Trophoblast cell (in vitro differentiated cells and primary cell): Measurements from ENCODE around the gene CFAP157.
A peak's percentile ranks its signal among the peaks of the same experiment; 100 is the strongest.

Source experiments
- DNase-seq, 2 donors: peaks; one replicate each; pipeline ENCODE4 v3.0.0-alpha.2; 2016
- H2AFZ ChIP-seq: 2 replicates; pipeline ENCODE4 v1.6.1; 2013; ENCODE audit warnings: low read length, moderate library complexity, mild to moderate bottlenecking; ENCODE audit not compliant: insufficient read depth, poor library complexity
- H2AK5ac ChIP-seq: 2 replicates; pipeline ENCODE4 v1.6.1; 2013; ENCODE audit warnings: mild to moderate bottlenecking, low read length
- H2BK120ac ChIP-seq: 2 replicates; pipeline ENCODE4 v1.6.1; 2013; ENCODE audit warnings: low read length, mild to moderate bottlenecking, moderate library complexity; ENCODE audit not compliant: insufficient read depth, poor library complexity
- H2BK12ac ChIP-seq: 2 replicates; pipeline ENCODE4 v1.6.1; 2013; ENCODE audit warnings: mild to moderate bottlenecking, low read length, moderate library complexity
- H2BK5ac ChIP-seq: 2 replicates; pipeline ENCODE4 v1.6.1; 2013; ENCODE audit warnings: low read length, low read depth, moderate library complexity, mild to moderate bottlenecking; ENCODE audit not compliant: poor library complexity
- H3K14ac ChIP-seq: 2 replicates; pipeline ENCODE4 v1.6.1; 2013; ENCODE audit warnings: mild to moderate bottlenecking, low read length
- H3K18ac ChIP-seq: 2 replicates; pipeline ENCODE4 v1.6.1; 2013; ENCODE audit warnings: mild to moderate bottlenecking, low read length
- H3K23ac ChIP-seq: 2 replicates; pipeline ENCODE4 v1.6.1; 2013; ENCODE audit warnings: low read length
- H3K27ac ChIP-seq: 2 replicates; pipeline ENCODE4 v1.5.1; 2013; ENCODE audit warnings: low read depth, mild to moderate bottlenecking, inconsistent platforms, low read length, moderate library complexity
- H3K27me3 ChIP-seq: 2 replicates; pipeline ENCODE4 v1.6.1; 2013; ENCODE audit warnings: inconsistent platforms, mild to moderate bottlenecking, low read length, moderate library complexity; ENCODE audit not compliant: insufficient read depth
- H3K36me3 ChIP-seq, 2 experiments: 1 replicate in 1 of 2; 2 replicates in 1 of 2; pipeline ENCODE4 v1.6.1; 2013; ENCODE audit warnings: low read length in 2 of 2, mild to moderate bottlenecking in 2 of 2, moderate library complexity in 1 of 2; ENCODE audit not compliant: insufficient read depth in 2 of 2, control insufficient read depth in 1 of 2
- H3K4ac ChIP-seq: 2 replicates; pipeline ENCODE4 v1.6.1; 2013; ENCODE audit warnings: low read depth, mild to moderate bottlenecking, low read length, moderate library complexity
- H3K4me1 ChIP-seq, 2 experiments: 1 replicate in 1 of 2; 2 replicates in 1 of 2; pipeline ENCODE4 v1.6.1; 2013; ENCODE audit warnings: low read length in 2 of 2, mild to moderate bottlenecking in 2 of 2, moderate library complexity in 1 of 2; ENCODE audit not compliant: insufficient read depth in 2 of 2, control insufficient read depth in 1 of 2
- H3K4me2 ChIP-seq: 2 replicates; pipeline ENCODE4 v1.6.1; 2013; ENCODE audit warnings: inconsistent platforms, mild to moderate bottlenecking, low read length, moderate library complexity
- H3K4me3 ChIP-seq: 2 replicates; pipeline ENCODE4 v1.5.1; 2013; ENCODE audit warnings: mild to moderate bottlenecking, low read depth, low read length, inconsistent platforms
- H3K79me1 ChIP-seq: one replicate; pipeline ENCODE4 v1.6.1; 2013; ENCODE audit warnings: low read length
- H3K79me2 ChIP-seq: 2 replicates; pipeline ENCODE4 v1.6.1; 2013; ENCODE audit warnings: low read length, mild to moderate bottlenecking; ENCODE audit not compliant: control insufficient read depth, insufficient read depth, poor library complexity
- H3K9ac ChIP-seq: 2 replicates; pipeline ENCODE4 v1.6.1; 2013; ENCODE audit warnings: mild to moderate bottlenecking, low read length
- H3K9me3 ChIP-seq: 2 replicates; pipeline ENCODE4 v1.6.1; 2013; ENCODE audit warnings: low read depth, mild to moderate bottlenecking, control low read depth, inconsistent platforms, low read length; ENCODE audit not compliant: insufficient read depth
- H4K12ac ChIP-seq: 2 replicates; pipeline ENCODE4 v1.6.1; 2013; ENCODE audit warnings: low read depth, mild to moderate bottlenecking, low read length, moderate library complexity
- H4K8ac ChIP-seq: 2 replicates; pipeline ENCODE4 v1.6.1; 2013; ENCODE audit warnings: low read depth, mild to moderate bottlenecking, low read length, moderate library complexity
- H4K91ac ChIP-seq: one replicate; pipeline ENCODE4 v1.6.1; 2013; ENCODE audit warnings: low read depth, mild to moderate bottlenecking, low read length, moderate library complexity
- WGBS: extraction: QIAGEN DNeasy Blood & Tissue Kit; methylation state at CpG from one replicate; pipeline ENCODE4 v1.1.7; 2013; ENCODE audit warnings: missing lambda C conversion rate; ENCODE audit not compliant: insufficient read length, insufficient coverage; ENCODE audit errors: extremely low coverage; 5-methylcytosine and 5-hydroxymethylcytosine counted together

Gene CFAP157

DNA sequence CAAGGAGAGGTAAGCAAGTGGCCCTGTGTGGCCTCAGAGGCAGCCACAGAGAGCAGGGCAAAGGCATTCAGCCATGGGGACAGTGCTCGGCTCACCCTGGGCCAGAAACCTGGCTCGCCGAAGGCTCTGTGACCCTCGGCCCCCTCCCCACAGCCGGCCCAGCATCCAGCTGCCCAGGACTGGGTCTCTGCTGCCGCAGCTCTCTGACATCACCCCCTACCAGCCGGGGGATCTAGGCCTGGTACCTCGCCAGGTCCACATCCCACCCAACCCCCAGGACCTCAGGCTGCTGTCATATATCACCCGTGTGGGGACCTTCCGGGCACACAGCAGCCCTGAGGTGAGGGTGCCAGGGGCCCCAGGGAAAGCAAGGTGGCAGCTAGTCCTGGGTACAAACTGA, 6.1 kb downstream of the CFAP157 start:
- Histone ChIP-seq H3K18ac (no peak overlapping the region), H2BK120ac (no peak overlapping the region), H3K4me1 (peaks cover 0 to 9% of the 10 kb centered on the region in 2 experiments), H3K9me3 (no peaks in the 10 kb centered on the region), H3K9ac (no peak overlapping the region), H3K79me2 (no peaks in the 10 kb centered on the region), H3K4me3 (no peak overlapping the region), H2AFZ (no peak overlapping the region), H3K4me2 (no peak overlapping the region), H3K27me3 (peaks cover 2% of the 10 kb centered on the region), H3K23ac (no peak overlapping the region), H2BK5ac (no peak overlapping the region), H3K79me1 (no peaks in the 10 kb centered on the region), H4K8ac (no peak overlapping the region), H3K27ac (no peak overlapping the region), H4K91ac (no peak overlapping the region), H4K12ac (no peak overlapping the region), H2BK12ac (no peak overlapping the region), H3K14ac (no peak overlapping the region), H2AK5ac (no peak overlapping the region), H3K4ac (no peak overlapping the region), H3K36me3 (no peaks in the 10 kb centered on the region)
- WGBS: no CpG with 5 or more reads among the region's 10 CpGs
- DNase-seq: no peak

DNA sequence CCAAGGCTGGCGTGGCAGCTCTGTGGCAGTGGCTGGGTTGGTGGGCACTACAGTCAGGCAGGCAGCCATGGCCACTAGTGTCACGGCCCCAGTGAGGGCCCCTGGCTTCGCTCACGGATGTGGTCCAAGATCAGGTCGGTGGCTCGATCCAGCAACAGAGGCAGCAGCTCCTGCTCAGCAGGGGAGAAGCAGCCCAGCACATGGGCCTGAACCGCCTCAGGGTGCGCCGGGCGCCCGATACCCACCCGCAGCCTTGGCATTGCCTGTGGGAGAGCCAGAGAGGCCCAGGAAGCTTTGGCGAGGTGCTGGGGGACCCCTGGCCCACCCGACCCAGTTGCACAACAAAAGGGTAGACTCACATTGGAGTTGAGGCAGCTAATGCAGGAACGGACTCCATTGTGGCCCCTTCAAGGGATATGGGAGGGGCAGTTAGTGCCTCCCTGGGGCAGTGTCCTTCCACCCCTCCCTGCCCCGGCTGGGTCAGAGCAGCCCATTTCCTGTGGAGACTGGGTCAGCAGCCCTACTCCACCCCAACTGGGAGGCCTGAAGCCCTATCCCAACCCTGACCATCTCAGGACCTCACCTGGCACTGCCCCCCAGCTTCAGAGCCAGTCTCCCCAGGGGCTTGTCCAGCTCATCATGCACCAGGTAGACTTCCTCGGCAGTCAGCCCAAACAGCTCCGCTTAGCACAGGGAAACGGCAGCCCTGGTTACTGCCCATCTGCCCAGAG, 7.4 kb downstream of the CFAP157 start:
- no peaks in the 10 kb centered on the region for H3K36me3 ChIP-seq
- no peak overlapping the region for H2BK12ac ChIP-seq
- H3K14ac ChIP-seq: no peak overlapping the region
- H3K27me3 ChIP-seq: peaks cover 2% of the 10 kb centered on the region
- no peaks in the 10 kb centered on the region for H3K79me1 ChIP-seq
- DNase-seq: no peak
- no peak overlapping the region for H3K9ac ChIP-seq
- H4K12ac ChIP-seq: no peak overlapping the region
- no peaks in the 10 kb centered on the region for H3K9me3 ChIP-seq
- H2AFZ ChIP-seq: no peak overlapping the region
- no peak overlapping the region for H3K4ac ChIP-seq
- no peak overlapping the region for H2BK5ac ChIP-seq
- no peak overlapping the region for H2BK120ac ChIP-seq
- H3K4me3 ChIP-seq: peak overlapping the region; percentile 20
- H3K27ac ChIP-seq: no peak overlapping the region
- no peak overlapping the region for H3K23ac ChIP-seq
- no CpG with 5 or more reads among the region's 19 CpGs for WGBS
- no peak overlapping the region for H3K18ac ChIP-seq
- no peaks in the 10 kb centered on the region for H3K79me2 ChIP-seq
- H4K91ac ChIP-seq: no peak overlapping the region
- H3K4me2 ChIP-seq: peak overlapping the region; percentile 76
- no peak overlapping the region for H2AK5ac ChIP-seq
- peaks cover 0 to 9% of the 10 kb centered on the region in 2 experiments for H3K4me1 ChIP-seq
- H4K8ac ChIP-seq: no peak overlapping the region

DNA sequence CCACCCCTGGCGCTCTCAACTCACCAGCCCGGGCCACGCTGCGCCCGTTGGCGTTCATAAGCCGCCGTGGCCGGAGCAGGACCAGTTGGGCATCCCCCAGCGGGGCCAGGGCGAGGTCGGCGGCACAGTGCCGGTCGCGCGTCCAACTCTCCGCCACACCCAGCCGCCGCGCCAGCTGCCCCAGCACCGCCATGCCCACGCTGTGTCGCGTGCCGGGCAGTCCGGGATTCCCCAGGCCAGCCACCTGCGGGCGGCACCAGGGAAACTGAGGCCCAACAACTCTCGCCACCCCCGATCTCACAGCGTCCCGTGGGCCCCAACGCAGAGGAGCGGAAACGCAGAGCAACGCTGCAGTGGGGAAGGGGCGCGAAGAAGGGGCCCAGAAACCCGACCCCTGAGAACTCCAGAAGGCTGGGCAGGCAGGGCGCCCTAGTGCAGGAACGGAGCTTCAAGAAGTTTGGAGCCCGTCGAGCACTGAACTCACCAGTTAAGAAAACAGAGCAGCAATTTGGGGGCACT, 8.2 kb downstream of the CFAP157 start:
- Histone ChIP-seq H3K27ac (no peak overlapping the region), H3K9ac (peak overlapping the region; percentile 54), H2AFZ (peak overlapping the region; percentile 41), H3K18ac (peak overlapping the region; percentile 14), H3K4me3 (peak overlapping the region; percentile 85), H3K4me2 (peak overlapping the region; percentile 76), H3K79me1 (no peaks in the 10 kb centered on the region), H2BK5ac (no peak overlapping the region), H3K36me3 (no peaks in the 10 kb centered on the region), H3K4me1 (peaks cover 0 to 9% of the 10 kb centered on the region in 2 experiments), H2BK12ac (no peak overlapping the region), H3K4ac (no peak overlapping the region), H4K8ac (peak overlapping the region; percentile 54), H3K27me3 (peaks cover 2% of the 10 kb centered on the region), H4K91ac (peak overlapping the region; percentile 8), H2BK120ac (no peak overlapping the region), H3K23ac (no peak overlapping the region), H4K12ac (no peak overlapping the region), H3K14ac (peak overlapping the region; percentile 3), H3K79me2 (no peaks in the 10 kb centered on the region), H3K9me3 (no peaks in the 10 kb centered on the region), H2AK5ac (no peak overlapping the region)
- DNase-seq: peak in 1 of 2 donors; percentile 28
- no CpG with 5 or more reads among the region's 44 CpGs for WGBS

DNA sequence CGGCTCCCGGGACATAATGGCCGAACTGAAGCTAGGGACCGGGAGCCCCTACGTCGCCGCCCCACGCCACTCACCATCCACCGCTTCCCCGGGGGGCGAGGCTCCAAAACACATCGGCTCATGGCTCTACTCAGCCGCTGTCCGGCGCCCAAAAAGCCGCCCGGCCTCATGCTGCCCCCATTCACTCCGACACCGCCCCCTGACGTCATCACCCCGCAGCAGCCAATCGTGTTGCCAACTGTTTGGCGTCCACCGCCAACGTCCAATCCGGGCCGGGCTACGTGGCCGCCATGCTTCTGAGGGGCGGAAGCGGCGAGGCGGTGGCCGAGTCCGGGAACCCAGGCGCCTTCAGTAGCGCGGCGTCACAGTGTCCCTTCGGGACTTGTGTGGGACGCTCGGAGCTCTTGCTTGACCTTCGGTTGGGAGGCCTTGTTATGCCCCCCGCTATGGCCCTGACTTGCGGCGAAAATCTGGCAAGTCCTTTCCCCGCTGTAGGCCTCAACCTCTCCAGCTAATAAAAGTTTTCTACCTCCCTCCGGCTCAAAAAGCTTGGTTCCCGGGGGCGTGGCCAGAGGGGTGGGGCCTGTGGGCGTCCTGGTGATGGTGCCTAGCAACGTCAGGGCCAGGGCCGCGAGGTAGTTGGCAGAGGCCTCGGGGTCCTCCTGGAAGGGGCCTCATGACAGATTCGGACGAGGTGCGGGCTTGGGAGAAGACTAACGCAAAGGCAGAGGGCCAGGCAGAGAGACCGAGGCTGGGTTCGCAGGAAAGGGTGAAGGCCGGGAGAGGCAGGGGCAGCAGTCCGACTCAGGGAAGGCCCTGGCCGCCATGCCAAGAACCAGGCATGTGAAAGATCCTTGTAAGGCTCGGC, 8.9 kb downstream of the CFAP157 start, which contains the start of the genes PTRH1 and TTC16:
TSS of gene PTRH1 (minus strand) at position 194 of the 868 bp plus-strand sequence. CDS start at position 170, 24 bp downstream.
TSS of gene TTC16 (plus strand) at position 610 of the 868 bp plus-strand sequence. CDS start at position 677, 67 bp downstream.
- no peaks in the 10 kb centered on the region for H3K9me3 ChIP-seq
- H3K4ac ChIP-seq: no peak within 1 kb of the TSS
- peak within 1 kb of the TSS; percentile 48 for H4K12ac ChIP-seq
- H3K18ac ChIP-seq: peak within 1 kb of the TSS; percentile 14
- H3K4me1 ChIP-seq: peaks cover 0 to 9% of the 10 kb centered on the region in 2 experiments
- no peaks in the 10 kb centered on the region for H3K36me3 ChIP-seq
- peak within 1 kb of the TSS; percentile 3 for H3K14ac ChIP-seq
- H3K27ac ChIP-seq: no peak within 1 kb of the TSS
- H3K4me2 ChIP-seq: peak within 1 kb of the TSS; percentile 76
- no CpG with 5 or more reads among the region's 65 CpGs for WGBS
- no peak within 1 kb of the TSS for H2BK12ac ChIP-seq
- H3K79me1 ChIP-seq: no peaks in the 10 kb centered on the region
- peak within 1 kb of the TSS; percentile 8 for H4K91ac ChIP-seq
- H3K27me3 ChIP-seq: peaks cover 2% of the 10 kb centered on the region
- peak; percentile 97 to 99 for DNase-seq
- H2BK5ac ChIP-seq: no peak within 1 kb of the TSS
- H2AFZ ChIP-seq: peak within 1 kb of the TSS; percentile 64
- H2BK120ac ChIP-seq: no peak within 1 kb of the TSS
- no peak within 1 kb of the TSS for H2AK5ac ChIP-seq
- no peaks in the 10 kb centered on the region for H3K79me2 ChIP-seq
- H4K8ac ChIP-seq: peak within 1 kb of the TSS; percentile 73
- no peak within 1 kb of the TSS for H3K23ac ChIP-seq
- H3K4me3 ChIP-seq: peak within 1 kb of the TSS; percentile 85
- H3K9ac ChIP-seq: peak within 1 kb of the TSS; percentile 54
